ENCODE measurements around the gene ZNF660. TPM values are rescaled to one million over a fixed set of nuclear protein-coding genes. Genes with fewer than 3 reads are reported as not detected.

Gene ZNF660
- 0.20 and 1.8 TPM in 2 replicates for total RNA-seq

DNA sequence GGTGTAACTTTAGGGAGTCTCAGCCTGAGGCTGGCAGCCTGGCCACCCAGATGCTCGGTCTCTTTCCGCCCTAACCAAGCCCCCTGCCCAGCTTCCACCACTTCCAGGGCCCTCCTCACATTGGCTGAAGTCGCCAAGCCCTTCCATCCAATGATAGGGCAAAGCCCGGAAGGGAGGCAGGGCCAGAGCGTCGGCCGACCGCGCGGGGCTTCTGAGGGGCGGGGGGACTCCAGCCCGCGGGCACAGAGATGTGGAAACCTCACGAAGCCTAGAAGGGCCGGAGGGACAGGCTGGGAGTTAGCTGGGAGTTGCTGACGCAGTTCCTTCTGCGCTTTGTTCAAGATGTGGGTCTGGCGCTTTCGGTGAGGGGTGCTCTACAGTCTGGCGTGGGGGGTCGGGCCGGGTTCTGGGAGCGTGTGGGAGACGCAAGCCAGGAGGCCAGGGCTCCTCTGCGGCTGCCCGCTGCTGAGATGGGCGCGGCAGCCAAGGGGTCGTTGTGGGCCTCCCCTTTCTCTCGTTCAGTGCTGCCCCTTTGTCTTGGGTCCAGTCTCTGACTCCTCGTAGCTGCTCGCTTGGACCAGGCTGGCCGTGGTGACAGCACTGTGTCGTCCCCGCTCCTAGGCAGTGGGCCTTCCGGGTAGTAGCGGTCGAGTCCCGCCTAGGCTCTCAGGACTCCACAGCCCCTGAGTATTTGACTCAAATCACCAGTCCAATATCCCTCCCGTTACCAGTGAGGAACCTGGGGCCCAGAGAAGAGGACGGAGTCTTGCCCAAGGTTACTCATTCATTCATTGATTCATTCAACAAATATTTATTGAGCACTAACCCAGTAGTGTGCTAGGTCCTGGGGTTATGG is at the start of gene ZNF660:
Gene ZNF660 (plus strand): TSS at position 319 of the 856 bp plus-strand sequence. CDS start 9,230 bp downstream, outside the sequence.

GRCh38 chr3:44554626-44555592 is 29.9 kb upstream of the ZNF660 start, which contains the start of gene ZKSCAN7:
ZKSCAN7 (plus strand) TSS chr3:44555193; CDS start chr3:44557048, 1,855 bp downstream.

GRCh38 chr3:44624749-44625480 is 40.2 kb downstream of the ZNF660 start, which contains the start of gene ZNF197:
ZNF197 (plus strand) TSS chr3:44625036; CDS start chr3:44629155, 4,119 bp downstream.

DNA sequence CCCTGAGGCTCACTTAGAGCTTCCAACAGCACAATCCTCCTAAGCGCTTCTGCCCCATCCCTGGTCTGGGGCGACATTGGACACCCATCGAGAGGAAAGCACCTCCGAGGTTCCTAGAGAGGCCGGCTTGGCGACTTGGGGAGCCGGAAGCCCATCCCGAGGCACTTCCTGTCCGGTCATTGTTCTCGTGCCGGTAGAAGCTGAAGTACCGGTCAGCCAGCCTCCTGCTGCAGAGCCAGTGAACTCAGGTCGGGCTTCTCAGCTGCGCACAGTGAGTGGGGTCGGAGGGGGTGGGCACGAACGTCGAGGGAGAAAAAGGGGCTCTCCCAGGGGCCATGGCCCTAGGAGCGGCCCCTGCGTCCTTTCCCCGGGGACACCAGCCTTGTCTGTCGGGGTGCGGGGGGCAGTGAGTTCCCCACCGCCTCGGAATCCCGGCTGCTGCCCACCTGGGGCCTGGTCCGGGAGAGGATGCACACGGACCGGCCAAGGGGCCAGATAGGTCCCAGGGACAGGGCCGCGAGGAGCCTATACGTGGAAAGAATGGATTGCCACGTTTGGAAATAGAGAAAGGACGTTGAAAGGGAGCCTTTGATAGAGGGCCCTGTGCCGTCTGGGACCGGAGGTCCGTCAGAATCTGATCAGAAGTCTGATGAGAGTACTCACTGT is 63.9 kb downstream of the ZNF660 start, which contains the start of gene ZNF35:
Gene ZNF35 (plus strand): TSS at position 169 of the 666 bp plus-strand sequence. CDS start 2,336 bp downstream, outside the sequence.

Other genes with a start within 250 kb of the ZNF660 start
- 19.9 and 26.1 TPM in 2 replicates for gene TCAIM, start 246.2 kb upstream of the ZNF660 start, total RNA-seq
- gene ZNF445, start 107.3 kb upstream of the ZNF660 start, total RNA-seq = 6.6 and 8.2 TPM in 2 replicates
- 3.7 and 5.5 TPM in 2 replicates for gene ZKSCAN7, start 29.8 kb upstream of the ZNF660 start, total RNA-seq
- gene ZNF197, start 40.1 kb downstream of the ZNF660 start, total RNA-seq = 9.9 and 12.3 TPM in 2 replicates
- gene ZNF35, start 63.8 kb downstream of the ZNF660 start, total RNA-seq = 7.7 and 10.4 TPM in 2 replicates
- 4.3 and 4.4 TPM in 2 replicates for gene ZNF502, start 127.7 kb downstream of the ZNF660 start, total RNA-seq
- 4.3 and 6.6 TPM in 2 replicates for gene ZNF501, start 144.7 kb downstream of the ZNF660 start, total RNA-seq
- gene KIAA1143, start 176.7 kb downstream of the ZNF660 start, total RNA-seq = 21.3 and 26.8 TPM in 2 replicates
- gene KIF15, start 176.8 kb downstream of the ZNF660 start, total RNA-seq = 10.7 and 17.4 TPM in 2 replicates